Stimulated activated CD4-positive, alpha-beta T cell treated with anti-CD3 and anti-CD28 coated beads, Interleukin-12 subunit alpha, Interleukin-12 subunit beta, amount 100 ng/mL, for 24 hours (primary cell): ENCODE results near the gene GTF3A.

Experiments
- DNase-seq, 2 experiments: peaks; one replicate each; pipeline ENCODE4 v3.0.0-alpha.2; 2020; ENCODE audit warnings: low read depth in 2 of 2

Gene GTF3A

DNA sequence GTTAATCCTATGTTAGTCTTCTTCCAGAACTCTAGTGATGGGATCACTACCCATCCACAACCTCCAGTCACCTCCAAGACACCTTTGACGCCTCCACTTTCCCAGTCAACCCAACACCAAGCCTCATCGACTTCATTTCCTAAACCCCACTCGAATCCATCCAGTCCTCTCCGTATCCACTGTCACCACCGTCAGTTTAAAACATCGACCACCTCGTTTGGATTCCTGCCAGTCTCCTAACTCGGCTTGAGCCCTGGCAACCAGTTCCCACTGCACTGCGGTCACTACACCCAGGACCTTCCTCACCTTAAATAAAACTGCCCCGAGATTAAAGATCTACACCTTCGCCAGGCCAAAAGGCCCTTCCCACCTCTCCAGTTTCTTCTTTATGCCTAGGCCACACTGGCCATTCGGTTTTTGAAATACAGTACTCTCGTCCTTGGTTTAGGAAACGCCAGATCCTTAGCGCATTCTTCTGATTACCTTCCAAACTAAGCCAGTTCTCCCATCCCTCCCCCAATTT lies 24.7 kb downstream of the GTF3A start:
- no peak for DNase-seq

DNA sequence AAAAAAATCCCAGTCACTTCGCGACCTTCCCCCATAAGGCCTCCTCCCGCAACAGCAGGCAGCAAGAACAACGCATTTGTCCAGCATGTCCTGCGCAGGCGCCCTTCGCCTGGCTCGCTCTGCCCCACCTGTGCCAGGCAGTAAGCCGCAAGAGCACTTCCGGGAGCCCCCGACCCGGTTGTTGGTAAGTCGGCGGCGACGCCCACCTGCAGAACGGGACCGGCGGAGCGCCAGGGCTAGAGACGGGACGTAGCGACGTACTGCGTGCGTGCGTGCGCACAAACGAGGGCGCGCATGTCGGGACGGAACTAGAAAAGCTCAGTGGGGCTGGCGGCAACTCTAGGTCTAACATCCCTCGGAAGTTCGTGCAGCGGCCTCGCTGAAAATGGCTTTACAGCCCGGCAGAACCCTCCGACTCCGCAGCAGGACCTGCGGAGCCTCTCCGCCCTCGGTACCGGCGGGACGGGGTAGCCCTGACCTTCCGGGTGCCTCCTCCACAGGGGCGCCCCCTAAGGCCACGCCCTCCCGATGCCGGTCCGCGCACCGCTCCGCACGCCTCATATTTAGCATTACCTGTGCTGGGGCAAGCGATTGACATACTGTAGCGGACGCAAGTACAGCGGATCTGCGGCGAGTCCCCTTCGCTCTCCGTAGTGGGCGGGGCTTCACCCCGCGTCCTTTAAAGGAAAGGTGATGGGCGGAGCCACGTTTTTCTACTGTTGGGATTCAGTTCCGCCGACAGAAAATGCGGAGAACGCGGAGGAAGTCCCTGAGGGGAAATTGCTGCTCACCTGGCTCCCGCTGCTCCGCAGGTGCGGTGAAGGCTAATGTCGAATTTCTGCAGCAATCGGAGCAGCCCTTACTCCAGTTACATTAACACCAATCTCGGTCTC lies 25.8 kb downstream of the GTF3A start, which contains the start of gene MTIF3:
Gene MTIF3 (minus strand): TSS at position 629 of the 893 bp plus-strand sequence. CDS start 10,116 bp downstream, outside the sequence.
- DNase-seq = peak; percentile 91 to 95

DNA sequence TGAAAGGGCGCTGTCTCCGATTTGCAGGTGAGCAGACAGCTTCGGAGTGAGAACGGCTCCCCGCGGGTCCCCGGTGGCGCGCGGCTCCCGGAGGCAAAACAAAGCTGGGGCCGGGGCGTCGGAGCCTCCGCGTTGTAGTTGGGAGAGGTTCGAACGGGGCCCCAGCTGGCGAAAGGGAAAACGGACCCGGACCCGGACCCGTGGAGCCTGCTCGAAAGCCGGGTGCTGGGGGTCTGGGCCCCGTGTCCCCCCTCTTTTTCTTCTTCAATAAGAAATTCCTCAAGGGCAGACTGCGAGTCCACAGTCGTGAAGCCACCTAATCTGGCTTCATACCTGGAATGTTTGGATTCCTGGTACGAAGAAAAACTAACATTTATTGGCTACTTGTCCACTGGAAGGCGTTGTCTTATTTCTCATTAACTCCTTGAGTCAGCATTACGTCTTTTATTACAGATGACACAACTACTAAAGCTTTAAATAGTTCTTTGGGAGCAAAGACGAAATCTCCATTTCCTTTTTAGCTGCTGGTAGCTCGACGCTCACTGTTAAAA lies 26.6 kb downstream of the GTF3A start:
- peak in 1 of 2 experiments; percentile 16 for DNase-seq

DNA sequence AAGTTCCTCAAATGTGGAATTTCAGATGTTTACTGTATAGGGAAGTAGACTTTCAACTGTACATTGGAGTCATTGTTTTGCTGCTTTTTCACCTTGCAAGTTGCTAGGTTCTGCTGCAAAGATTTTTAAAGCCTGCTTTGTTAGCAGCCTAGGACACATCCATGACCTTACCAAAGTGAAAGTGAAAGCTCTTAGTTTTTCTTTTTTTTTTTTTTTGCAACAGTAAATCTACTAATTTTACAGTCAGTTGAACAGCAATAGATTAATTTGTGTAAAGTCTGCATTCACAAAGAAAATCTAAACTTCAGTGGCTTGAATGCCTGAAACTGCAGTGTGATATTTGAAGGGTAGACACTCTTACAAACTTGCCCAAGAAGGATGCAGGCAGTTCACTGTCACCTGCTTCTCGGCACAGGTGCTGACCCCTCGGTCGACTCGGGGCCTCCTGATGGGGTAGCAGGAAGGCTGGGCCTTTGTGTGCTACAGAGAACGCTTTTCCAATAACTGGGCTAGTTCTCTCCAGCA lies 31.0 kb downstream of the GTF3A start:
- DNase-seq = no peak

DNA sequence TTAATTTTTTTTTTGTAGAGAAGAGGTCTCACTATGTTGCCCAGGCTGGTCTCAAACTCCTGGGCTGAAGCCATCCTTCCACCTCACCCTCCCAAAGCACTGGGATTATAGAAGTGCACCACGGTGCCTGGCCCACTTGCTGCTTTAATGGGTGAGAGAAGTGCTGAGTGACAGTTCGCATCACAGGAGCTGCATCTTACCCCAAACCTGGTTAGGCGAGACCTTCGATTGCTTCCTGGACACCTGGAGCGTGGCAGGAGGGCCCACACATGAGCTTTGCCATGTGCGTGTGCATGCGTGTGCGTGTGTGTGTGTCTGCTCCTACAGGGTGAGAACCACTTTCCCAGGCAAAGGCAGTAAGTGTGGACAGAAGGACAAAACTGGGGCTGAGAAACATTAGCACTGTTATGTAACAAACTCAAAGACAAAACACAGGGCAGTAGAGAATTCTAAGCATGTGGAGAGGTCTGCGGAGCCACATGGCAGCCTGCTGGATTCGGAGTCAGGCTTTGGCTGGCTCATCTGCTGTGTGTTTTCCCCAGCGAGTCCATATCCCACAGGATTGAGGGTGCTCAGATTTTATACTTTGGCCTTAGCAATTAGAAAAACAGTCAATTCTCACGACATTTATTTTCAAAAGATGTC lies 37.6 kb downstream of the GTF3A start:
- DNase-seq = no peak

DNA sequence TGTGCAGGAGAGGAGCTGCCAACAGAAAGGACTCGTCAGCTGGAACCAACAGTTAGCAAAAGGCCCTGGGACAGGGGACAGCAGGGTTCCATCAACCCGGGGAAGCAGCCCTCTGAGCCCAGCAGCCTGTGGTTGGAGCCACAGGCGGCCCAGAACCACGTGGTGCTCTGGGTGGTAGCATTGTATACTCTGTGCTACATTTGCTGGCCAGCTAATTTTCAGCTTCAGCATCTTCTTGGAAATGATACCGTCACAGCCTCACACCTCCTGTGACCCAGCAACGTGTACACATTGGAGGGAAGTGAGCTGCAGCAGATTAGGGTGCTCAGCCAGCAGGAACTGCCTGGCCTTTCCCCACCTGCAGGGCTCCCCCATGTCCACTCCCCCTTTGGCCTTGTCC lies 39.1 kb downstream of the GTF3A start:
- DNase-seq = no peak

DNA sequence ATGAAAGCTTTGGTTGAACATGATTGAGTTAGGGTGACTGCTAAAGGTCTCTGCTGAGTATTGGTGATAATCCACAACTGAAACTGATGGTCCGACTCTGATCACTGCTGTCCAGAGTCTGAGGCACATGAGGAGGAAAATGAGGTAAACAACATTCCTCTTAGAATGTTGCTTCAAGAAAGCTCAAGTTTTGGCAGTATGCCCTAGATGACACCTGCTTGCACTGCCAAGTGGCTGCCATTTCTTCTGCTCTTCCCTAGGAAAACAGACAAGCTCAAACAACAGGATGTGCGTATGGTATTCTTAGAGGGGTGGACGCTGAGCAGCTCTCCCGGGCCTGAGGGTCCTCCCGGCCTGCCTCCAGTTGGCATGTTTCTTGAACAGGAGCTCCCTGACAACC lies 41.2 kb downstream of the GTF3A start:
- no peak for DNase-seq

DNA sequence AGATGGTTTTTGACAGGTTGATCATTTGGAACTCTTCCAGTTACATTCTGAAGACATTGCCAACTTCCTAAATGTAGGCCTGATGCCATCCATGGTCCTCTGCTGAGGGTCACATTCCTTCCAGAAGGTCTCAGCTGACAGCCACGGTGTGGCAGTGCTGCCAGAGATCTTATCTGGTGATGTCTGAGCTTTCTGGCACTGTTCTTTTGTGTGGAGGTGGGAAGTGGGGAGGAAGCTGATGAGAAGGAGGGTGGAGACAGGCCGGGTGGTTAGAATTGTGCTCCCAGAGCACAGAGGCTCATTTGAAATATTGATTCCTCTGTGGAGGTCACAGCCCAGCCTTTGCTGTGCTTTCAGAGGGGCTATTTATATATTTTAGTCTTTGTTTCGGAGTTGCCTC lies 42.1 kb downstream of the GTF3A start:
- DNase-seq = no peak

DNA sequence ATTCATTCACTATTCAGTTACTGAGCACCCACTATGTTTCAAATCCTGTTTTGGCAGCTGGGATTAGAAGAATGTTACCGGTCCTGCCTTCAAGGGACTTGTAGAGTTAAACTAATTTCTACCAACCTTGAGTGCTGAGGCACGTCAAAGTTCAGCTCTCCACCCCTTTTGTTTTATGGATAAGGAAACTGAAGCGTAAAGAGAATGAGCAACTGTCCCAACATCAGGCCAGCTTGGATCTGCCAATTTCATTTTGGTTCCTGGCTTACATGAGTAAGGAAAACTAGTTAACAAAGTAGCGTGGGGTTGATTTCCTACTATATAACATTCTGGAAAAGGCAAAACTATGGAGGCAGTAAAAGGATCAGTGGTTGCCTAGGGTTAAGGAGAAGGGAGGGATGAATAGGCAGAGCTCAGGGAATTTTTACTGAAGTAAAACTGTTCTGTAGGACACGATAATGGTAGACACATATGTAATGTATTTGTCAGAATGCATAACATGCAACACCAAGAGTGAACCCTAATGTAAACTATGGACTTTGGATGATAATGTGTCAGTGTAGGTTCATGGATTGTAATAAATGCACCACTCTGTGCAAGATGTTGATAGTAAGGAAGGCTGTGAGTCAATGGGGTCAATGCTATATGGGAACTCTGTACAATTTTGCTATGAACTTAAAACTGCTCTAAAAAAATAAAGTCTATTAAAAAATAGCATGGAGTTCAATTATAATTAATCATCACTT lies 45.8 kb downstream of the GTF3A start:
- DNase-seq = no peak

DNA sequence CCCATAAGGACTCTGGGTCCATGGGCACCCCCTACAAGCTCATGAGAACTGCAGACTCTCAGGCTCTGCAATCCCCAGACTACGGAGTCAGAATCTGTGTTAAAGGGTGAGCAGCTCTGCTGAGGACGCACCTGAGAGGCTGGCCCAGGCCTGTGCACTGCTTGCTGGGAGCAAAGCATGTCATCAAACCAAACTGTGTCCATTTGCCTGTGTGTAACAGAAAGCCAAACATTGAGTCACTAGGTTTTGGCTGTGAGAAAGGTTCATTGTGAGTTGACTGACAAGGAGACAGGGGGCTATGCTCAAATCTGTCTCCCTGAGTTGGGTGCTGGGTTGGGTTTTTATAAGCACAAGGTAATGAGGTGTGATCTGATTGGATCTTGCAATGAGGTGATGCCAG lies 48.0 kb downstream of the GTF3A start:
- no peak for DNase-seq

GRCh38 chr13:27472941-27473340 lies 48.5 kb downstream of the GTF3A start:
- DNase-seq = no peak

GRCh38 chr13:27474751-27475268 lies 50.4 kb downstream of the GTF3A start:
- no peak for DNase-seq

- DNase-seq = no peak
Observed at GRCh38 chr13:27476943-27477703, 52.7 kb downstream of the GTF3A start.

DNA sequence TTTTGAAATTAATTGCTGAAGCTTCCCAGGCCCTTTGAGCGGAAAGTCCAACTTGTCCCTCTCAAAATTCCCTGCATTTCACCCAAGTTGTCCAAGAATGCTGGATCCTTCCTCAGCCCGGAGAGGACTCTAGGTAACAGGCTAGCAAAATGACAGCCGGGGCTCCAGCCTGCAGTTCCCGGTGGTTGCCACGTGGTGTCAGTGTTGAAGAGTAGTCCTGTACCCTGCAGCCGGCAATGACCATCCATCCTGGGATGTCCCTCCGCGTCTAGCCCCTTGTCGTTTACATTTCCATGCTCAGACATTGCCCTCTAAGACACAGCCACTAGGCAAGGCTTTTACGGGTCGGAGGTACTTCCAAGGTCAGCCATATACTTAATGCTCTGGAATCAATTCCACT lies 57.3 kb downstream of the GTF3A start:
- peak in 1 of 2 experiments; percentile 20 for DNase-seq

- DNase-seq = no peak
Observed at GRCh38 chr13:27482983-27483382, 58.6 kb downstream of the GTF3A start.

- DNase-seq = no peak
Observed at GRCh38 chr13:27483421-27483820, 59.0 kb downstream of the GTF3A start.
